Ovary (tissue), 9 donors: ENCODE results near the gene MTHFD1L. TPM values are rescaled to one million over a fixed set of nuclear protein-coding genes. Genes with fewer than 3 reads are reported as not detected.

Experiments used
- DNase-seq, 5 donors: peaks; one replicate each; pipeline ENCODE4 v3.0.0-alpha.2; 2019 to 2020
- H3K27ac ChIP-seq, 2 donors: fragments of 200-600 bp; one replicate each; pipeline versions ENCODE4 v1.5.1 to v1.8.0; 2019 to 2022
- H3K27me3 ChIP-seq: fragments of 200-600 bp; one replicate; pipeline ENCODE4 v1.8.0; 2022
- H3K36me3 ChIP-seq: fragments of 200-600 bp; sonication (generic); one replicate; pipeline ENCODE4 v1.5.1; 2019
- H3K4me1 ChIP-seq: one replicate; pipeline ENCODE4 v1.8.1; 2013; ENCODE audit warnings: mild to moderate bottlenecking, moderate library complexity; ENCODE audit not compliant: insufficient read depth
- H3K4me3 ChIP-seq: fragments of 200-600 bp; sonication (generic); one replicate; pipeline ENCODE4 v1.5.1; 2017
- H3K9me3 ChIP-seq, 2 donors: fragments of 200-600 bp in 1 of 2; sonication (generic) in 1 of 2; one replicate each; pipeline versions ENCODE4 v1.5.1 to v1.8.1; 2013 to 2019; ENCODE audit warnings: mild to moderate bottlenecking in 1 of 2, moderate library complexity in 1 of 2
- CTCF ChIP-seq, 3 donors: fragments of 450-650 bp in 2 of 3; fragments of 200-600 bp in 1 of 3; IDR thresholded peaks; one replicate each; pipeline versions ENCODE4 v1.5.1 to v1.8.0; 2016 to 2022; ENCODE audit warnings: antibody characterized with exemption in 3 of 3, mild to moderate bottlenecking in 1 of 3
- EP300 ChIP-seq: sonication (generic); formaldehyde crosslinking; IDR thresholded peaks from one replicate; pipeline ENCODE4 v1.6.1; 2017; ENCODE audit warnings: antibody characterized with exemption
- POLR2A ChIP-seq: fragments of 450-650 bp; IDR thresholded peaks from one replicate; pipeline ENCODE4 v1.6.1; 2017; ENCODE audit warnings: antibody characterized with exemption, mild to moderate bottlenecking, moderate library complexity
- WGBS, 3 donors: extraction: QIAGEN DNeasy Blood & Tissue Kit in 1 of 3; methylation state at CpG; one replicate each; pipeline versions ENCODE4 v1.1.5 to v1.1.7; 2013 to 2017; 5-methylcytosine and 5-hydroxymethylcytosine counted together
- intact Hi-C, 4 donors: fragments of 100-400 bp; cut with DNase I; formaldehyde crosslinking; loops; one replicate each; pipeline versions ENCODE4 v1.11.0 to v1.15.1; 2022 to 2023
- polyA plus RNA-seq, 2 donors: library from polyadenylated mRNA; stranded (reverse); fragments of 200-250 nt in 1 of 2; fragments of 350-450 nt in 1 of 2; fragmentation: Illumina TruSeq in 1 of 2; extraction: RNeasy Lipid Tissue Mini Kit (QIAGEN cat#74804) in 1 of 2; gene quantifications; one replicate each; pipeline ENCODE4 v1.2.3, GENCODE V29; 2013 to 2014
- total RNA-seq, 7 donors: library from RNA; depleted of rRNA in 2 of 7; stranded (reverse); fragments of >200 nt in 2 of 7; fragmentation: NEBNext Ultra II Directional in 3 of 7; extraction: Animal tissue kit (Norgen Biotek cat#: 25700) in 3 of 7; gene quantifications; one replicate each; pipeline versions ENCODE4 v1.1.0 to v1.2.4, GENCODE V29; 2016 to 2023
- donor health status: DM: no; HTN: no; CAD: no; lungs with moderate emphysema.
- donor health status: DM: no; HTN: no; CAD: no.
- donor health status: Bipolar disorder and iron deficiency.
- donor health status: DM: yes; HTN: yes; CAD: no.
- donor health status: DM: no; HTN: no; CAD: no.
- donor health status: DM: yes; HTN: yes; CAD: no.

MTHFD1L gene
- total and polyA plus RNA-seq, 9 donors: 13.0 to 91.1 (median 23.6) TPM

DNA sequence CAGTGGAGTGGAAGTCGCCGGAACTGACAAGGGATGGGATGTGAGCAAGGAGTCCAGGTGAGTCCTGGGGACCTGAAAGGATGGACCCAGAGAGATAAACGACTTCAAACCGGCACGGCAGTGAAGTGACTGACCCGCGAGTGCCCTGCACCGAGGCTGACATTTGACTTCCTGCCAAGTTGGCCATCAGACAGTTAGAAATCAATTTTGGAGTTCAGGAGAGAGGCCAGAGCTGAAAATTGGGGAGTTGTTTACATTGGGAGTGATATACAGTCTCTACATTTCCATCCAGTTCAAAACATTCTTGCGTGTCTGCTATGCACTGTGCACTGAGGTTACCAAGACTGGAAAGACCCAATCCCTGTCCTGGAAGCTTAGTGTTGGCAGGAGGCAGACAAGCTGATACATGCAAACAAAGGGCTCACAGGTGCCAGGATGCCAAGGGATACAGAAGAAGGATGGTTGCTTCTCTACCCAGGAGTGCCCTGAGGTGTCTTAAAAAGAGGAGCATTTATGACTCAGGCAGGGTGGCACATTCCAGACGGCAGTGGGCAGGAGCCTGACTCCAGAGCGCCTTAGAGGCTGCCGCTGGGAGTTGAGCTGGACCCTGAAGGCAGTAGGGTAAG is 186.6 kb downstream of the MTHFD1L start:
- Histone ChIP-seq H3K27me3 (no peaks in the 10 kb centered on the region), H3K27ac (no peak overlapping the region), H3K4me1 (no peaks in the 10 kb centered on the region), H3K9me3 (no peaks in the 10 kb centered on the region), H3K4me3 (no peak overlapping the region), H3K36me3 (no peaks in the 10 kb centered on the region)
- 65 to 68% (median 66%) methylated on average over 12 of the region's 12 CpGs for WGBS, 3 donors
- DNase-seq: no peak
- intact Hi-C loops: no loop called here
- no peak for TF ChIP-seq CTCF (IDR thresholded peaks at IDR 0.05)
- TF ChIP-seq EP300: no peak
- no peak for TF ChIP-seq POLR2A

DNA sequence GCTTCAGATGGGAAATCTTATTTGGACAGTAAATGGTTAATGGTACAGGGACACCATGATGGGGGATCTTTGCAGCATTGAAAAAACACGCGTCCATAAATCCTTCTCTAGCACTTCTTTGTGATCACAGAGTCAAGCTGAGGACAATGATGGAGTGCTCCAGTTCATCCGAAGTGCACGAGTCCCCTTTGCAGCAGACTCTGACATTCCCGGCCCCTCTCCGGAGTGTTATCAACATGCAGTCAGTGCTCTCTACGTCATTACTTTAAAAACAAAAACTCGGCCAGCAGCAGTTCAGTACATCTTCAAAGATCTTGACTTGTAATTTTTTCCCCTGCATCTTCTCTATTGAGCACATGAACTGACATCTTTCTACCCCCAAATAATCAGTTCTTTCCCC is 188.8 kb downstream of the MTHFD1L start:
- 3 to 9% (median 7%) methylated on average over 8 of the region's 8 CpGs for WGBS, 3 donors
- TF ChIP-seq POLR2A (no peak), CTCF (IDR thresholded peaks at IDR 0.05) (no peak), EP300 (no peak)
- H3K9me3 ChIP-seq: no peaks in the 10 kb centered on the region
- H3K4me3 ChIP-seq: no peak overlapping the region
- intact Hi-C loops: no loop called here
- no peaks in the 10 kb centered on the region for H3K27me3 ChIP-seq
- peaks cover 5% of the 10 kb centered on the region for H3K4me1 ChIP-seq
- DNase-seq: peak; percentile 73 to 83 (median 77)
- no peaks in the 10 kb centered on the region for H3K36me3 ChIP-seq
- H3K27ac ChIP-seq: peak overlapping the region in 1 of 2 donors; percentile 58

- Histone ChIP-seq H3K27ac (no peak overlapping the region), H3K4me1 (peaks cover 5% of the 10 kb centered on the region), H3K9me3 (no peaks in the 10 kb centered on the region), H3K27me3 (no peaks in the 10 kb centered on the region), H3K4me3 (no peak overlapping the region), H3K36me3 (no peaks in the 10 kb centered on the region)
- intact Hi-C loops: no loop called here
- WGBS, 3 donors: 92 to 96% (median 93%) methylated on average over 9 of the region's 9 CpGs
- DNase-seq: peak in 2 of 5 donors; percentile 11 to 13
- TF ChIP-seq CTCF (IDR thresholded peaks at IDR 0.05): no peak
- TF ChIP-seq POLR2A: no peak
- no peak for TF ChIP-seq EP300
Measured at GRCh38 chr6:151056230-151056907, 190.9 kb downstream of the MTHFD1L start.

- Histone ChIP-seq H3K27me3 (no peaks in the 10 kb centered on the region), H3K27ac (peak overlapping the region; percentile 18 to 39), H3K36me3 (no peaks in the 10 kb centered on the region), H3K4me3 (no peak overlapping the region), H3K9me3 (no peaks in the 10 kb centered on the region), H3K4me1 (peaks cover 5% of the 10 kb centered on the region)
- intact Hi-C loops: no loop called here
- 92 to 96% (median 96%) methylated on average over 3 of the region's 3 CpGs for WGBS, 3 donors
- TF ChIP-seq EP300 (no peak), CTCF (IDR thresholded peaks at IDR 0.05) (no peak), POLR2A (no peak)
- no peak for DNase-seq
Measured at GRCh38 chr6:151057061-151057460, 191.6 kb downstream of the MTHFD1L start.
